Ishikawa (cell line): ENCODE results near the gene CISTR.

Experiments
- CEBPB ChIP-seq: IDR thresholded peaks from 2 replicates; pipeline ENCODE4 v1.6.1; 2012
- CREB1 ChIP-seq: IDR thresholded peaks from 2 replicates; pipeline ENCODE4 v1.6.1; 2012; ENCODE audit warnings: low read depth
- EP300 ChIP-seq: IDR thresholded peaks from 2 replicates; pipeline ENCODE4 v1.6.1; 2012; ENCODE audit warnings: borderline replicate concordance
- FOXM1 ChIP-seq: IDR thresholded peaks from 2 replicates; pipeline ENCODE4 v1.6.1; 2012; ENCODE audit warnings: low read depth, borderline replicate concordance
- MAX ChIP-seq: IDR thresholded peaks from 2 replicates; pipeline ENCODE4 v1.6.1; 2012
- RAD21 ChIP-seq: IDR thresholded peaks from 2 replicates; pipeline ENCODE4 v1.6.1; 2012; ENCODE audit warnings: low read depth
- REST ChIP-seq: IDR thresholded peaks from 2 replicates; pipeline ENCODE4 v1.6.1; 2012; ENCODE audit warnings: low read depth, mild to moderate bottlenecking
- TAF1 ChIP-seq: IDR thresholded peaks from 2 replicates; pipeline ENCODE4 v1.6.1; 2012; ENCODE audit warnings: low read depth, mild to moderate bottlenecking
- TCF12 ChIP-seq: IDR thresholded peaks from 2 replicates; pipeline ENCODE4 v1.6.1; 2012; ENCODE audit warnings: low read depth
- TEAD4 ChIP-seq: IDR thresholded peaks from 2 replicates; pipeline ENCODE4 v1.6.1; 2012
- USF1 ChIP-seq: IDR thresholded peaks from 2 replicates; pipeline ENCODE4 v1.6.1; 2012
- YY1 ChIP-seq: IDR thresholded peaks from 2 replicates; pipeline ENCODE4 v1.6.1; 2012; ENCODE audit warnings: low read depth
- ZBTB7A ChIP-seq: IDR thresholded peaks from 2 replicates; pipeline ENCODE4 v1.6.1; 2012; ENCODE audit warnings: low read depth

GRCh38 chr12:53752621-53753020 is 842 bp upstream of the CISTR start:
- no peak for TF ChIP-seq MAX
- TF ChIP-seq EP300, result no peak
- no peak for TF ChIP-seq TCF12
- no peak for TF ChIP-seq REST
- TF ChIP-seq CREB1, result no peak
- no peak for TF ChIP-seq TEAD4
- TF ChIP-seq YY1, result no peak
- TF ChIP-seq TAF1, result no peak
- TF ChIP-seq RAD21, result no peak
- TF ChIP-seq FOXM1, result no peak
- TF ChIP-seq ZBTB7A, result no peak
- no peak for TF ChIP-seq CEBPB
- TF ChIP-seq USF1, result no peak
